ENCODE results near the gene PIGW.

PIGW gene

GRCh38 chr17:36546418-36547093, 11.8 kb downstream of the PIGW start:
- DNase-seq = no peak

DNA sequence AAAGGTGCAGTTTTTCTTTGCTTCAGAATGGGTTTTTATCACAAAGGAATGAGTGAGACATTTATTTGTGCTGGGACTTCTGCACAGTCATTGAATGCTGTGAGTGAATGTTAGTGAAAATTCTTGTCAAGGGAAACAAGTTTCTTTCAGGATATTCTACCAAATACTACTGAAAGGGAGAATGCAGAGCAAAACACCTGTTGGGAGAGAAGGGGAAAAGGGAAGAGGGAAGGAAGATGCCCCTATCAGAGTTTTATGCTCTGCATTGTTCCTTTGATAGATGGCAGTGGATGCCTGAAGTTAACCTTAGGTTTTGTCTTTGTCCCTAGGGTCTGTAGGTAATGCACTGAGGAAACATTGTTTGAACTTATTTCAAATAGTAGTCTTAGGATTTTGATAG, 13.0 kb downstream of the PIGW start:
- DNase-seq = no peak

GRCh38 chr17:36550491-36551417, 16.0 kb downstream of the PIGW start:
- no peak for DNase-seq

DNA sequence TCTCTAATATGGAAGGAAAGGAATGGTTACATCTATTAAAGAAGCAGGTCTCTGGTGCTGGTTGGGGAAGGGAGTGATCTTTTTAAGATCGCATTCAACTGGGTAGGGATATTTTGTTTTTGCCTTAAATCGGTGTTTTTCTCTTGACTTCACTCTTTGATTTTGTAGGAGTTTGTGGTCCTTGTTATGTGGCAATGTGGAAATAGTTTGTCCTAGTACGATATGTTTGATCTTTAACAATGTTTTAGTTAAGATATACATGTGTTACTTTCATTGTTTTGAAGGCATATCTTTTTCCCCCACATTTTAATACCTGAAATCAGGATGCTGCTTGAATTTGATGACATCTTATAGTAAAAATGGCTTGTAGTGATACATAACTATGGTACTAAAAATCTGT, 18.7 kb downstream of the PIGW start:
- no peak for DNase-seq

- DNase-seq = no peak
Measured at GRCh38 chr17:36566081-36566480, 31.3 kb downstream of the PIGW start.

DNA sequence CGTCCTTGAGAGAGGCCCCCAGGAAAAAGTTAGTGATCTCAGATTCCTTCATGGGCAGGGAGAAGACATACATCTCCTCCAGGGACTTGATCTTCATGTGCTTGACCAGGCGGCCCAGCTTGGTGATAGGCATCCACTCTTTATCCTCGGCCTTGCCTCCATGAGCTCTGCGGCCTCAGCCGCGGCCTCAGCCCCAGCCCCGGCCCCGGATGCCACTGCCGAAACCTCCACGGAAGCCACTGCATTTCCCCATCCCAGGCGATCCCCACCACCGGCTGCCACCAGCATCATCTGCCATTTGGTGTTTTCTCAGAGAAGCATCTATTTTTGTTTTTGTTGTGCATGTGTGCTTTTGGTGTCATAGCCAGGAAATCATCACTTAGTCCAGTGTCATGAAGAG, 40.2 kb downstream of the PIGW start:
- no peak for DNase-seq

- no peak for DNase-seq
Measured at GRCh38 chr17:36576793-36577192, 42.0 kb downstream of the PIGW start.

- DNase-seq = no peak
Measured at GRCh38 chr17:36578671-36579070, 43.9 kb downstream of the PIGW start.

DNA sequence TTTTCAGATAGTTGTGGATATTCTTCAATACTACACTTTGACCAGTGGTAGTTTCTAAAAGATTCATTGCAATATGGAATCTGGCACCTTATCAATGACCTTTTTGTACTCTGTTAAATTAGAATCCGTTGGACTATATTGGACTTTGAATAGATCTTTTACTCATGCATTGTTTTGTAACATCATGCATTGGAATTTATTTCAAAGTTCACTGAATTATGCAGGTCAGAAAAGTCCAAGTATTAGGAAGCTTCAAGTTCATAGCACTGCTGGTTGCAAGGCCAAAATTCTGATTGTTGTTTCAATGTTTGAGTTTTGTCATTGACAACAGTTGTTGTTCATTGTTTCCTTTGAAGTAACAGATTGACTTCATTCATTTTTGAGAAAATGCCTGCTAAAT, 49.0 kb downstream of the PIGW start:
- DNase-seq = no peak

DNA sequence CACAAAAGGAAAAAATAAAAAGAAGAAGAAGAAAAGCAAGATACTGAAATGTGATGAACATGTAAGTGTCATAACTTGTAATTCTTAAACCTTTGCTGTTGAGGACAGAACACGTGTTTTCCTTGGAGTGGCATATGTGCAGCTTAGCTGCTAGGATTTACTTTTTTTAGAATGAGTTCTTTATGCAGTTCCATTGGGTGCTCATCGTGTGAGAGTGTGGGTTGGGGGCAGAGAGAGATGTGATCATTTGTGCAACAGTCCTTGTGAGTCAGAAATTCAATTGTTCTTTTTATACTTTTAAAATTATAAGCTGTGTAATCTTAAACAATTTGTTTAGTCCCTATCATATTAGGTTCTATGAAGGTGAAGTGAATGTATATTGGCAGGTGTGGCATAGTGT, 51.4 kb downstream of the PIGW start:
- no peak for DNase-seq
